NCI-H82 (cell line): Measurements from ENCODE around the gene PTRHD1.
"Not testable (repeated sequence)": the region's sequence is repeated elsewhere in the genome, so short reads cannot be mapped to it uniquely, and the experiment has no call there.

Source experiments
- DNase-seq: peaks from one replicate; lab custom pipeline; 2025; lab: John Stamatoyannopoulos, UW

PTRHD1 gene

DNA sequence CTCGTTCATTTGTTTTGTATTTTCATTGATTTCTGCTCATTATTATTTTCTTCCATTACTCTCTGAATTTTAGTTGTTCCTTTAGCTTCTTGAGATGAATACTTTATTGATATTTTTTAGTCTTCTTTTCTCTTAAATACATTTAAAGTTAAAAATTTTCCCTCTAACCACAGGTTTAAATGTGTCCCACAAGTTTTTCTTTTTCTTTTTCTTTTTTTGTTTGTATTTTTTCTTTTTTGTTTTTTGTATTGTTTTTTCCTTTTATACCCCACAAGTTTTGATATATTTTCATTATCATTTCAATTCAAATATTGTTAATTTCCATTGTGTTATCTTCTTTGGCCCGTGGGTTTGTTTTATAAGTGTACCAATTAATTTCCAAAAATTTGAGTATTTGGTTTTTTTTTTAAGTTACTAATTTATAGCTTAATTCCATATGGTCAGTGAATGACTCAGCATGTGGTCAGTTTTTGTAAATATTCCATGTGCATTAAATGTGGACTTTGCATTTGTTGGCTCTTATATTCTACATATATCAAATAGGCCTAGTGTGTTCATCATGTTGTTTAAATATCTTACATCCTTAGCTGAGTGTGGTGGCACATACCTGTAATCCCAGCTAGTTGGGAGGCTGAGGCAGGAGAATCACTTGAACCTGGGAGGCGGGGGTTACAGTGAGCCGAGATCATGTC is 16.3 kb upstream of the PTRHD1 start:
- DNase-seq: no peak

- no peak for DNase-seq
These were observed 13.5 kb upstream of the PTRHD1 start for GRCh38 chr2:24806661-24807036.

DNA sequence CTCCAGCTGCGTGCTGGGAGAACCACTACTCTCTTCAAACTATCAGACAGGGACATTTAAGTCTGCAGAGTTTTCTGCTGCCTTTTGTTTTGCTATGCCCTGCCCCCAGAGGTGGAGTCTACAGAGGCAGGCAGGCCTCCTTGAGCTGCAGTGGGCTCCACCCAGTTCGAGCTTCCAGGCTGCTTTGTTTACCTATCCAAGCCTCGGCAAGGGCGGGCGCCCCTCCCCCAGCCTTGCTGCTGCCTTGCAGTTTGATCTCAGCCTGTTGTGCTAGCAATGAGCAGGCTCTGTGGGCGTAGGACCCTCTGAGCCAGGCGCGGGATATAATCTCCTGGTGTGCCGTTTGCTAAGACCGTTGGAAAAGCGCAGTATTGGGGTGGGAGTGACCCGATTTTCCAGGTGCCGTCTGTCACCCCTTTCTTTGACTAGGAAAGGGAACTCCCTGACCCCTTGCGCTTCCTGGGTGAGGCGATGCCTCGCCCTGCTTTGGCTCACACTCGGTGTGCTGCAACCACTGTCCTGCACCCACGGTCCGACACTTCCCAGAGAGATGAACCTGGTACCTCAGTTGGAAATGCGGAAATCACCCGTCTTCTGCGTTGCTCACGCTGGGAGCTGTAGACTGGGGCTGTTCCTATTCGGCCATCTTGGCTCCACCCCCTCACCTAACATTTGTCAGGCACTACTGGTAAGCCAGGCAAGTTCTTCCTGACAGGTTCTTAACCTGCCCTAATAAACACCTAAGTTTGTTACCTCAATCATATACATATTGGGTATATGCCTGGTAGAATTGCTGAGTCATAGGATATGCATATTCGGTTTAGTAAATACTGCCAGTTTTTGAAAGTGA is 12.8 kb upstream of the PTRHD1 start:
- DNase-seq: not testable (repeated sequence)

DNA sequence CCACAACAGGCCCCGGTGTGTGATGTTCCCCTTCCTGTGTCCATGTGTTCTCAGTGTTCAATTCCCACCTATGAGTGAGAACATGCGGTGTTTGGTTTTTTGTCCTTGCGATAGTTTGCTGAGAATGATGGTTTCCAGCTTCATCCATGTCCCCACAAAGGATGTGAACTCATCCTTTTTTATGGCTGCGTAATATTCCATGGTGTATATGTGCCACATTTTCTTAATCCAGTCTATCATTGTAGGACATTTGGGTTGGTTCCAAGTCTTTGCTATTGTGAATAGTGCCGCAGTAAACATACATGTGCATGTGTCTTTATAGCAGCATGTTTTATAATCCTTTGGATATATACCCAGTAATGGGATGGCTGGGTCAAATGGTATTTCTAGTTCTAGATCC is 7.3 kb upstream of the PTRHD1 start:
- DNase-seq: not testable (repeated sequence)

DNA sequence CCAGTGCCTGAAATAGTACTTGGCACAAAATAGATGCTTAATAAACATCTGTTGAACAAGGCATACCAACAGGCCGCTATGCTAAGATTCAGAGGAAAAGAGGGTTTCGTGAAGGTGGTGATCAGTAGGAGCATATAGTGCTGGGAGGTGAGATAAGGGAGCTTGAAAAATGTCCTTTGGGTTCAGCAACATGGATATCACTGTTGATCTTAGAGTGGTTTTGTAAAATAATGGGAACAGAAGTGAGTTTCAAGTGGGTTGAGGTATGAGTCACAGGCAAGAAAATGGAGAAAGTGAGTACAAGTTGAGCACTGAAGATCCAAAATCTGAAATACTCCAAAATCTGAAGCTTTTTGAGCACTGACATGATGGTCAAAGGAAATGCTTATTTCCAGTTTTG is 4.5 kb upstream of the PTRHD1 start:
- DNase-seq: no peak

DNA sequence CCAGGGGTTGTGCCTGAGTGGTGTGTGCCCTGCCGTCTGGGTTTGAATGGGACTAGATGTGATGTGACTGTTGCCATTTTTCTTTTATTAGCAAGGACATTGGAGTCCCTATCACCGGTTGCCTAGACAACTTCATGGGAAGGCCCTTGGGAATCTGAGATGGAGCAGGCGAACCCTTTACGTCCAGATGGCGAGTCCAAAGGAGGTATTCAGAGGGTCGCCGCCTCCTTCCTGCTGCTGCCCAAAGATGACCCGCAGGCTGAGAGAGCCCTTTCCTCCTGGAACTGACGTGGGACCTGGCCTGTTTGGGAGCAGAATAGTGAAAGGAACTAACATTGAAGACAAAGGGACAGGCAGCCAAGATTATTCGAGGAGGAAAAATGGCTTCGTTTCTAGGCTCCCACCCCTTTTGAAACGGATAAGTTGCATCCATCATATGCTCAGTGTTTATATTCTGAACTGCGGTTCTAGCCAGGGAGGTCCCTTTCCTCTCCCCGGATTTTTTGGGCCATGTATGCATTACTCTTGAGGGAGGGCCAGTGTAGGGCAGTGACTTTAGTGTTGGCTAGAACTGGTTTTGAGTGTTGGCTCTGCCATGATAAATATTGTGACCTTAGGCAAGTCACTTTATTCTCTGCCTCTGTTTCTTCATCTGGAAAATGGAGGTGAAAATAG is 707 bp upstream of the PTRHD1 start:
- peak; percentile 73 for DNase-seq

GRCh38 chr2:24792542-24792873 is 683 bp downstream of the PTRHD1 start:
- no peak for DNase-seq

DNA sequence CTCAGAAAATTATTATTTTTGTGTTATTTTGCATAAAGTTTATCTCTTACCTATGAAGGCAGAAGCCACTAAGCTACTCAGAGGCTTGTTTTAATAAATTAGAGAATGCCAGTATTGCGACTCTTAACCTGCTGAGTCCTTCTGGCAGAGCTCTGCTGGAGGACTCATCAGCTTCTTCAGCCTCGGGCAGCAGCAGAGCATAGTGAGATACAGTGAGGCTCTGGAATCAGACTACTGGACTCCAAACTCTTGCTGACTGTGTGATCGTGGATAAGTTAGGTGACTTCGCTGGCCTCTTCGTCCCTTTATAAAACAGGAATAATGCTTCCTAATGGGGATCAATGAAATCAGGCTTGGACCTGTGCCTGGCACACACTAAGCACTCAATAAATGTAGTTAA is 1.7 kb downstream of the PTRHD1 start:
- DNase-seq: peak; percentile 38

DNA sequence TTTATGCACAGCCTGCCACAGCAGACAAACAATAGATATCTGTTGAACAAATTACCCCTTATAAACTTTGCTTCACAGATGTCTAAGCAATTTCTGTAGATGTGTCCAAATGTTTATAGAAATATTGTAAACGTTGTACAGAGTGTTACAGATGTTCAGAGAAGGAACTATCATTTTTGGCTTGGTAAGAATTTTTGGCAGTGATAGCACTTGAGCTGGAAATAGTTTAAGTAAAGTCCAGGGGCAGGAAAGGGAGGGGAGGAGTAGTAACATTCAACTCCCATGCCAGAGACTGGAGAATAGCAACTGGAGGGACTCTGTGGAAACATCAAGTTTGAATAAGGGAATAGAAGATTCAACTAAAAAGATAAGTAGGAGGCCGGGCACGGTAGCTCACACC is 4.4 kb downstream of the PTRHD1 start:
- DNase-seq: no peak

DNA sequence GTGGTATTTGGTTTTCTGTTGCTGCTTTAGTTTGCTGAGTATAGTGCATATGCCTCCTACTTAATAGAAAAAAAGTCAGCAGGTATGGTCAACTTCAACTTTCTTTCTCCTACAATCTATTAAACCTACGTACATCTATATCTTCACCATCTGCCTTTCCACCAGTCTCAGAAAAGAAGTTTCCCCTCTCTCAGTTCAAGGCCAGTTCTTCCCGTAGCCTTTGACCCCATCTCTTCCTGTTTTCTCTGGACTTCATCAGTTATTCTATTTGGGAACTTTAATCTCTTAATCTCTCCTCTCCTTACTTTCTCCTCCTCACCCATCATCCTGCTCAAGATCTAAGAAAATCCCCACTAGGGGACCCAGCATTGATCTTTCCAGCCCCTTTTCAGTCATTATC is 5.7 kb downstream of the PTRHD1 start:
- no peak for DNase-seq

DNA sequence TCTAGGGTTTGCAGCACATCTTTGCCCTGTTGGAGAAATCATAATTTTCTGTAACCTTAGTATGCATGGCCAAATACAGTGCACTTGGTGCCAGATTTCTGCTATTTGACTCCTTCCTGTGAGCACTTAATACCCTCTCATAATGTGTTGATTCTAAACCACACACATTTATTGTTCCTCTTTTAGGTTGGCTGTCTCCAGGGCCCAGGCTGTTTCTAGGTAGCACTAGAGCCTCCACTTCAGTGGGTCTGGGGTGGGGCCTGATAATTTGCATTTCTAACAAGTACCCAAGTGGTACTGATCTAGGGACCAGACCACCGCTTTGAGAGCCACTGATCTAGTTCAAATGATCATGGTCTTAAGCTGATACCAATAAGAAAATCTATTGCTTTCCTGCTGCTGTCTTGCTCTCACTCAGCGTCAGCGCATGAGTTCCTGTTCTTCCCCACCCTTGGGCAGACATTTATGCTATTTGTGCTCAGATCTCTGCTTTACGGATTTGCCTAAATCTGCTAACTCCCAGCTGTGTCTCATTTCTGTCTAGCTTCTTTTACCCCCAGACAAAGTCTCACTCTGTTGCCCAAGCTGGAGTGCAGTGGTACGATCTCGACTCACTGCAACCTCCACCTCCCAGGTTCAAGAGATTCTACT is 7.4 kb downstream of the PTRHD1 start:
- no peak for DNase-seq

GRCh38 chr2:24783641-24784040 is 9.6 kb downstream of the PTRHD1 start:
- no peak for DNase-seq

DNA sequence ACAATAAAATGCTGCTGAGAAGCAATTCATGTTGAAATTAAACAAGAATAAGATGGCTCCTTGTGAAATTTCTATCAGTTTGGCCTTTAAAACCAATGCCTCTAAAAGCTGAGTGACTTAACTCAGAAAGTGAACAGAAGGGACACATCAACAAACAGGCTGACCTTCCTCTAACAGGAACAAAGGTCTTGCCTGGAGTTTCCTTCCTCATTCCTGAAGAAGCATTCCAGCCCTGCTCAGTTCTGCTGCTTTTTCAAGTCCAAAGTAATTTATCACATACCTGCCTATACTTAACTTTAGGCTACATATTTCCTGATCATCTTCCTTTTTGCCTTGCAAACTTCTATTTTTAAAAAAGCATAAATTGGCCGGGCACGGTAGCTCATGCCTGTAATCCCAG is 14.1 kb downstream of the PTRHD1 start:
- no peak for DNase-seq

- no peak for DNase-seq
These were observed 18.8 kb downstream of the PTRHD1 start for GRCh38 chr2:24774373-24774772.

GRCh38 chr2:24771764-24772586 is 21.2 kb downstream of the PTRHD1 start:
- DNase-seq: no peak

GRCh38 chr2:24771061-24771460 is 22.1 kb downstream of the PTRHD1 start:
- no peak for DNase-seq

DNA sequence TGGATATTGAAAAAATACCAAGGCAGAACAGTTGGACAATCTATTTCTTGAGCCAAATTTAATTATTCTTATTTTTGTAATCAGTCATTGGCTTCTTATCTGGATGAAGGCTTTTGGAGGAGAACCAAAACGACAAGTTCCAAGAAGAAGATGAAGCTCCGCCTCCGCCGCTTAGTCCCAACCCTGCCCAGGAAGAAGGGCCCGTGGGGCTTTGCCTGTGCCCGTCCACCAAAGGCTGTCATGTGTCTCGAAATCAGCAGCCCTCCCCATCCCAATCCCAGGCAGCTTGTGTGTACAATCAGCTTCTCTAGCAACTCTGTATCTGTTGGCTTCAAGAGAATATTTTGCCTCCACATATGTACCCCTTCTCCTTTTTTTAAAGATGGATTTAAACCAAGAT is 24.6 kb downstream of the PTRHD1 start:
- DNase-seq: no peak

DNA sequence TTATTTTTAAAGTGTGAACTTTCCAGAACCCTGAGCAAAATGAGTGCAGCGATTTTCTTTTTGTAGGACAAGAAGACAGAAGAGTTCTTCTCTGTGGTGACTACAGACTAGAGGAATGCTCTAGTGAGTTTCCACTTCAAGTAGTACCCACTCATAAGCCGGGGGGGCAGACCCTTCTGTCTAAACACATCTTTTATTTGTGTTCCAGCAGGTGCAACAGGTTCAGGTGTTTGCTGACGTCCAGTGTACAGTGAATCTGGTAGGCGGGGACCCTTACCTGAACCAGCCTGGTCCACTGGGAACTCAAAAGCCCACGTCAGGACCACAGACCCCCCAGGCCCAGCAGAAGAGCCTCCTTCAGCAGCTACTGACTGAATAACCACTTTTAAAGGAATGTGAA is 25.2 kb downstream of the PTRHD1 start:
- DNase-seq: no peak

DNA sequence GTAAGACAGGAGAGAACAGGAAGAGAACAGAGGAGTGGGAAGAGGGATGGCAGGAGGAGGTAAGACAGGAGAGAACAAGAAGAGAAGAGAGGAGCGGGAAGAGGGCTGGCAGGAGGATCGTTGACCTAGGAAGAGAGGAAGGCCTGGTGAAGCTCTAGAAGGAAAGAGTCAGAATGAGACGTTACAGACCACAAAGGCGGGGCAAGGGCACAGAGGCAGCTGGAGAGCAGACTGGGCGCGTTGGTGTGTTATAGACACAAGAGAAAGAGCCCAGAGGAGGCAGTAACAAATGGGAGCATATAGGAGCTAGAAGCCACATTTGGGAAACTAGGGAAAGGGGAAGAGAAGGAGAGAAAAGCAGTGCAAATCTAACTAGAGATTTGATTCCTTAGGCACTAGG is 26.6 kb downstream of the PTRHD1 start:
- peak; percentile 53 for DNase-seq

DNA sequence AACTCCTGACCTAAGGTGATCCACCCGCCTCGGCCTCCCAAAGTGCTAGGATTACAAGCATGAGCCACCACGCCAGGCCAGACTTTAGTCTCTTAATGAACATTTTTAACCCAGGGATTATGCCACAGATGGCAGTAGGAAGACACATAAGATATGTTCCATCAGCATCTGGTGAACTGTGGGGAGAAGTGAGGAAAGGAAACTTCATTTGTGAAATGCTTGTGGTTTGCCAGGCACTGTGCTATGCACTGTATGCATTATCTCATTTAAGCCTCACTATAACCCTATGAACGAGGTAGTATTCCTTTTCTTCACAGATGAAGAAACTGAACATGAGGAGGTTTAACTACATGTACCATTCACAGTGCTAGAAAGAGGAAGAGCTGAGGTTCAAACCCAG is 29.3 kb downstream of the PTRHD1 start:
- DNase-seq: peak; percentile 29

GRCh38 chr2:24762518-24762917 is 30.7 kb downstream of the PTRHD1 start:
- no peak for DNase-seq

GRCh38 chr2:24761866-24762265 is 31.3 kb downstream of the PTRHD1 start:
- DNase-seq: peak; percentile 92
